ENCODE data around the gene NBAS. TPM values are rescaled to one million over a fixed set of nuclear protein-coding genes. Genes with fewer than 3 reads are reported as not detected.
"Not testable (repeated sequence)": the region's sequence is repeated elsewhere in the genome, so short reads cannot be mapped to it uniquely, and the experiment has no call there.

The NBAS gene
- total and polyA plus RNA-seq, 2 of the 4 experiments (the other 2 are of a cell fraction), result 22.3 to 105 TPM

DNA sequence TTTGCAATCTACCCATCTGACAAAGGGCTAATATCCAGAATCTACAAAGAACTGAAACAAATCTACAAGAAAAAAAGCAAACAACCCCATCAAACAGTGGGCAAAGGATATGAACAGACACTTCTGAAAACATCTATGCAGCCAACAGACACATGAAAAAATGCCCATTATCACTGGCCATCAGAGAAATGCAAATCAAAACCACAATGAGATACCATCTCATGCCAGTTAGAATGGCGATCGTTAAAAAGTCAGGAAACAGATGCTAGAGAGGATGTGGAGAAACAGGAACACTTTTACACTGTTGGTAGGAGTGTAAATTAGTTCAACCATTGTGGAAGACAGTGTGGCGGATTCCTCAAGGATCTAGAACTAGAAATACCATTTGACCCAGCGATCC is 239.7 kb downstream of the NBAS start:
- H2BK15ac ChIP-seq (ENCODE audit: low read depth, low read length); BruUV-seq (replicated peaks); H3K4me2 ChIP-seq (ENCODE audit: low read depth, low read length); H4K8ac ChIP-seq (ENCODE audit: low read depth in 2 of 2, low read length in 2 of 2); H3K14ac ChIP-seq (replicated peaks; ENCODE audit: low read depth, low read length); H3K27ac ChIP-seq (ENCODE audit: insufficient read depth, low read length); H2BK120ac ChIP-seq (ENCODE audit: low read depth, low read length); in situ Hi-C loops (cut with MboI; ENCODE audit: low sequenced_read_pairs); CTCF ChIA-PET; H3K4me3 ChIP-seq (ENCODE audit: insufficient read depth, low read depth, low read length); H3K4ac ChIP-seq (ENCODE audit: low read depth, low read length); H4K5ac ChIP-seq (ENCODE audit: low read depth, low read length); H2AFZ ChIP-seq (replicated peaks; ENCODE audit: low read length, poor library complexity); H3K9me3 ChIP-seq (ENCODE audit: control insufficient read depth, insufficient read depth, low read length); DNase-seq; H3K4me1 ChIP-seq (ENCODE audit: control insufficient read depth, insufficient read depth, low read length); H4K91ac ChIP-seq (ENCODE audit: insufficient read depth, low read depth, low read length); ATAC-seq (ENCODE audit: low read depth); POLR2A ChIA-PET (ENCODE audit: unreplicated experiment); H3K18ac ChIP-seq (ENCODE audit: low read depth, low read length); H3K9ac ChIP-seq (ENCODE audit: low read depth, low read length); H2BK5ac ChIP-seq (ENCODE audit: low read depth, low read length, poor library complexity, severe bottlenecking); intact Hi-C loops (cut with micrococcal nuclease); H2AK9ac ChIP-seq (replicated peaks; ENCODE audit: low read depth, low read length, poor library complexity); H2BK20ac ChIP-seq (ENCODE audit: low read depth, low read length); H3K79me1 ChIP-seq (ENCODE audit: low read depth in 1 of 2, low read length in 2 of 2); dilution Hi-C loops (cut with HindIII; ENCODE audit: low sequenced_read_pairs, unreplicated experiment); H3K27me3 ChIP-seq (ENCODE audit: control insufficient read depth, insufficient read depth, low read length); H2AK5ac ChIP-seq (ENCODE audit: low read depth, low read length); H3K56ac ChIP-seq (ENCODE audit: extremely low read depth, insufficient read depth, low read length); H3K36me3 ChIP-seq (ENCODE audit: control insufficient read depth, insufficient read depth, low read length); H3K23ac ChIP-seq (ENCODE audit: low read depth, low read length); H4K20me1 ChIP-seq (ENCODE audit: insufficient read depth, low read length); H3K9me1 ChIP-seq (ENCODE audit: insufficient read depth, low read length): not testable (repeated sequence)
- WGBS, 2 experiments (ENCODE audit: extremely low coverage in 2 of 2, insufficient read length in 1 of 2), result no CpG with 5 or more reads among the region's 4 CpGs

Measured in IMR-90 (cell line).